Chondrocyte (in vitro differentiated cells): ENCODE data around the gene SSBP1. TPM values are rescaled to one million over a fixed set of nuclear protein-coding genes. Genes with fewer than 3 reads are reported as not detected.

Source experiments
- DNase-seq: peaks from one replicate; pipeline ENCODE4 v3.0.0; 2021; ENCODE audit warnings: mixed read lengths, low spot score
- H3K27ac Mint-ChIP-seq: one replicate; pipeline ENCODE4 v1.8.0; 2021; ENCODE audit warnings: mild to moderate bottlenecking, moderate library complexity, mixed read lengths; ENCODE audit not compliant: unreplicated experiment
- H3K27me3 Mint-ChIP-seq: 2 replicates; pipeline ENCODE4 v1.8.0; 2021; ENCODE audit warnings: low read depth, mixed read lengths
- H3K36me3 Mint-ChIP-seq: 2 replicates; pipeline ENCODE4 v1.8.0; 2021; ENCODE audit warnings: low read depth, mixed read lengths
- H3K4me1 Mint-ChIP-seq: 2 replicates; pipeline ENCODE4 v1.8.0; 2021; ENCODE audit warnings: low read depth, mild to moderate bottlenecking, mixed read lengths
- H3K4me3 Mint-ChIP-seq: one replicate; pipeline ENCODE4 v1.8.0; 2021; ENCODE audit warnings: mild to moderate bottlenecking, moderate library complexity, mixed read lengths; ENCODE audit not compliant: unreplicated experiment
- H3K9me3 Mint-ChIP-seq: 2 replicates; pipeline ENCODE4 v1.8.0; 2021; ENCODE audit warnings: low read depth, mixed read lengths
- CTCF ChIP-seq: fragments of 200-600 bp; sonication (generic); IDR thresholded peaks from 2 replicates; pipeline ENCODE4 v1.5.0; 2021; ENCODE audit warnings: antibody characterized with exemption, mild to moderate bottlenecking, moderate library complexity
- total RNA-seq: library from RNA; stranded (reverse); gene quantifications from 3 replicates; pipeline ENCODE4 v1.2.1, GENCODE V29; 2021

Gene SSBP1
- total RNA-seq, 1 donor from 2014 or later: 102 TPM

GRCh38 chr7:141695803-141696289 lies 42.3 kb upstream of the SSBP1 start:
- DNase-seq: no peak
- H3K4me3 Mint-ChIP-seq: no peak overlapping the region
- H3K36me3 Mint-ChIP-seq: no peaks in the 10 kb centered on the region
- H3K27ac Mint-ChIP-seq: no peak overlapping the region
- H3K4me1 Mint-ChIP-seq: peaks cover 22% of the 10 kb centered on the region
- H3K9me3 Mint-ChIP-seq: no peaks in the 10 kb centered on the region
- no peaks in the 10 kb centered on the region for H3K27me3 Mint-ChIP-seq
- no peak for TF ChIP-seq CTCF

- H3K4me3 Mint-ChIP-seq: no peak overlapping the region
- H3K27ac Mint-ChIP-seq: no peak overlapping the region
- no peaks in the 10 kb centered on the region for H3K36me3 Mint-ChIP-seq
Observed at GRCh38 chr7:141696348-141696747, 41.8 kb upstream of the SSBP1 start.

GRCh38 chr7:141697211-141697871 lies 40.8 kb upstream of the SSBP1 start:
- no peak for TF ChIP-seq CTCF
- H3K4me1 Mint-ChIP-seq: peaks cover 26% of the 10 kb centered on the region
- no peaks in the 10 kb centered on the region for H3K27me3 Mint-ChIP-seq
- no peaks in the 10 kb centered on the region for H3K36me3 Mint-ChIP-seq
- DNase-seq: no peak
- H3K27ac Mint-ChIP-seq: peak overlapping the region; percentile 6
- no peak overlapping the region for H3K4me3 Mint-ChIP-seq
- H3K9me3 Mint-ChIP-seq: no peaks in the 10 kb centered on the region

More at GRCh38 chr7:141696348-141696747, 41.8 kb upstream of the SSBP1 start:
- no peaks in the 10 kb centered on the region for H3K9me3 Mint-ChIP-seq
- no peak for TF ChIP-seq CTCF
- peaks cover 25% of the 10 kb centered on the region for H3K4me1 Mint-ChIP-seq
- no peaks in the 10 kb centered on the region for H3K27me3 Mint-ChIP-seq
- no peak for DNase-seq

- no peak overlapping the region for H3K4me3 Mint-ChIP-seq
- no peak for DNase-seq
- no peaks in the 10 kb centered on the region for H3K9me3 Mint-ChIP-seq
- H3K36me3 Mint-ChIP-seq: no peaks in the 10 kb centered on the region
- peaks cover 29% of the 10 kb centered on the region for H3K4me1 Mint-ChIP-seq
- H3K27me3 Mint-ChIP-seq: no peaks in the 10 kb centered on the region
- H3K27ac Mint-ChIP-seq: no peak overlapping the region
- no peak for TF ChIP-seq CTCF
Observed at GRCh38 chr7:141698247-141699015, 39.7 kb upstream of the SSBP1 start.

GRCh38 chr7:141699860-141700259 lies 38.3 kb upstream of the SSBP1 start:
- no peak for TF ChIP-seq CTCF
- Mint-ChIP-seq H3K4me3 (no peak overlapping the region), H3K4me1 (peaks cover 31% of the 10 kb centered on the region), H3K9me3 (no peaks in the 10 kb centered on the region), H3K27ac (no peak overlapping the region), H3K36me3 (no peaks in the 10 kb centered on the region), H3K27me3 (no peaks in the 10 kb centered on the region)
- no peak for DNase-seq
